ENCODE data around the gene RNF5.
"Not testable (repeated sequence)": the region's sequence is repeated elsewhere in the genome, so short reads cannot be mapped to it uniquely, and the experiment has no call there.

RNF5 gene

GRCh38 chr6:32184084-32184640 is 6.0 kb downstream of the RNF5 start, which contains the start of gene AGER:
TSS of gene AGER (minus strand) at chr6:32184253. CDS start at chr6:32184222, 31 bp downstream.
- Mint-ChIP-seq H3K9me3 (no peaks in the 10 kb centered on the region), H3K27ac (peak within 1 kb of the TSS in 2 of 3 experiments; percentile 48 to 49), H3K36me3 (ENCODE audit: low read depth) (peaks cover 41% of the 10 kb centered on the region), H3K4me1 (peaks cover 50% of the 10 kb centered on the region), H3K4me3 (no peak within 1 kb of the TSS), H3K27me3 (ENCODE audit: low read depth) (no peaks in the 10 kb centered on the region)
- no peak for TF ChIP-seq CTCF (IDR thresholded peaks at IDR 0.05; ENCODE audit: unreplicated experiment in 3 of 3)

GRCh38 chr6:32185681-32186131 is 7.5 kb downstream of the RNF5 start:
- H3K27me3 Mint-ChIP-seq (ENCODE audit: low read depth); H3K9me3 Mint-ChIP-seq: not testable (repeated sequence)
- Mint-ChIP-seq H3K4me1 (peaks cover 43% of the 10 kb centered on the region), H3K27ac (peak overlapping the region; percentile 84 to 100 (median 99)), H3K36me3 (ENCODE audit: low read depth) (peaks cover 33% of the 10 kb centered on the region), H3K4me3 (peak overlapping the region; percentile 76 to 99 (median 98))

- H3K36me3 Mint-ChIP-seq (ENCODE audit: low read depth), result peaks cover 28% of the 10 kb centered on the region
Measured at GRCh38 chr6:32186151-32186840, 8.1 kb downstream of the RNF5 start.

GRCh38 chr6:32187009-32187709 is 9.0 kb downstream of the RNF5 start:
- Mint-ChIP-seq H3K4me3 (peak overlapping the region; percentile 83 to 99 (median 98)), H3K27ac (peak overlapping the region; percentile 91 to 100 (median 99)), H3K27me3 (ENCODE audit: low read depth) (no peaks in the 10 kb centered on the region), H3K4me1 (peaks cover 50% of the 10 kb centered on the region), H3K9me3 (no peaks in the 10 kb centered on the region), H3K36me3 (ENCODE audit: low read depth) (peaks cover 24% of the 10 kb centered on the region)
- no peak for TF ChIP-seq CTCF (IDR thresholded peaks at IDR 0.05; ENCODE audit: unreplicated experiment in 3 of 3)

More at GRCh38 chr6:32186151-32186840, 8.1 kb downstream of the RNF5 start:
- Mint-ChIP-seq H3K27ac (peak overlapping the region; percentile 91 to 100 (median 99)), H3K4me3 (peak overlapping the region; percentile 83 to 99 (median 98)), H3K4me1 (peaks cover 47% of the 10 kb centered on the region)
- not testable (repeated sequence) for H3K27me3 Mint-ChIP-seq (ENCODE audit: low read depth); H3K9me3 Mint-ChIP-seq

- not testable (repeated sequence) for H3K27me3 Mint-ChIP-seq (ENCODE audit: low read depth); H3K9me3 Mint-ChIP-seq
- H3K36me3 Mint-ChIP-seq (ENCODE audit: low read depth), result peaks cover 24% of the 10 kb centered on the region
- peak overlapping the region; percentile 99 to 100 (median 99) for H3K27ac Mint-ChIP-seq
- peak overlapping the region; percentile 97 to 99 (median 98) for H3K4me3 Mint-ChIP-seq
- H3K4me1 Mint-ChIP-seq, result peaks cover 52% of the 10 kb centered on the region
Measured at GRCh38 chr6:32187725-32188380, 9.6 kb downstream of the RNF5 start.

GRCh38 chr6:32188381-32189068 is 10.3 kb downstream of the RNF5 start:
- H3K9me3 Mint-ChIP-seq, result no peaks in the 10 kb centered on the region
- H3K4me1 Mint-ChIP-seq, result peaks cover 56% of the 10 kb centered on the region
- TF ChIP-seq CTCF (IDR thresholded peaks at IDR 0.05; ENCODE audit: unreplicated experiment in 3 of 3), result no peak
- H3K4me3 Mint-ChIP-seq, result peak overlapping the region; percentile 97 to 99 (median 98)
- H3K36me3 Mint-ChIP-seq (ENCODE audit: low read depth), result peaks cover 24% of the 10 kb centered on the region
- H3K27me3 Mint-ChIP-seq (ENCODE audit: low read depth), result no peaks in the 10 kb centered on the region
- peak overlapping the region; percentile 99 to 100 (median 99) for H3K27ac Mint-ChIP-seq

Data from nephron (organoid).